NCI-H1436 (cell line): ENCODE results near the gene NKAIN1.
"Not testable (repeated sequence)": the region's sequence is repeated elsewhere in the genome, so short reads cannot be mapped to it uniquely, and the experiment has no call there.

Experiments
- DNase-seq: peaks from one replicate; lab custom pipeline; 2025; lab: John Stamatoyannopoulos, UW

The NKAIN1 gene

DNA sequence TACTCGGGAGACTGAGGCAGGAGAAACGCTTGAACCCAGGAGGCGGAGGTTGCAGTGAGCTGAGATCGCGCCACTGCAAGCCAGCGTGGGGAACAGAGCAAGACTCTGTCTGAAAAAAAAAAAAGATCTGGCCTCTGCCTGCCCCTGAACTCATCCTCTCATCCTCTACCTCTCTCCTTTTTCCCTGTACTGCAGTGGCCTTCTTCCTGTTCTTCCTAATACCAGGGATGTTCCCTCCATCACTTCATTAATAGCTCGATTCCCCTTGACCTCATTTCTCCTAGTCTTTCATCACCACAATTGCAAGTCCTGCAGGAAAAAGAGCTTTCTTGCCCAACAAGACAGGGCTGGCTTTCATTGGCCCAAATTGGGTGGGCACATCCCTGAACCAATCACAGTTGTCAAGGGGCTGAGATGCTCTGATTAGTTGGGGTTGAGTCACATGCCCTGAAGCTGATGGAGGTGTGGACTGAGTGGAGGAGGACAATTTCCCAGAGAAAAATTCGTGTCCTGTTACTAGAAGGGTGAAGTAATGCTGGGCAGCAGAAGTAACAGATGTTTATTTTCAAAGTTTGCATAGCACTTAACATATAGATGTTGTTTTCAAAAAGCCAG is 87.4 kb downstream of the NKAIN1 start:
- DNase-seq: peak; percentile 18

DNA sequence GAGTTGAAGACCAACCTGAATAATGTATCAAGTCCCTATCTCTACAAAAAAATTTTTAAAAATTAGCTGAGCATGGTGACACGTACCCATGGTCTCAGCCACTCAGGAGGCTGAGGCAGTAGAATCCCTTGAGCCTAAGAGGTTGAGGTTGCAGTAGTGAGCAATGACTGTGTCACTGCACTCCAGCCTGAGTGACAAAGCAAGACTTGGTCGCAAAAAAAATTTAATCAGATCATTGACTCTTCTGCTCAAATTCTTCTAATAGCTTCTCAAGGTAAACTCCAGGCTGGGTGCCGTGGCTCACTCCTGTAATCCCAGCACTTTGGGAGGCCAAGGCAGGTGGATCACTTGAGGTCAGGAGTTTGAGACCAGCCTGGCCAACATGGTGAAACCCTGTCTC is 88.3 kb downstream of the NKAIN1 start:
- DNase-seq: no peak

DNA sequence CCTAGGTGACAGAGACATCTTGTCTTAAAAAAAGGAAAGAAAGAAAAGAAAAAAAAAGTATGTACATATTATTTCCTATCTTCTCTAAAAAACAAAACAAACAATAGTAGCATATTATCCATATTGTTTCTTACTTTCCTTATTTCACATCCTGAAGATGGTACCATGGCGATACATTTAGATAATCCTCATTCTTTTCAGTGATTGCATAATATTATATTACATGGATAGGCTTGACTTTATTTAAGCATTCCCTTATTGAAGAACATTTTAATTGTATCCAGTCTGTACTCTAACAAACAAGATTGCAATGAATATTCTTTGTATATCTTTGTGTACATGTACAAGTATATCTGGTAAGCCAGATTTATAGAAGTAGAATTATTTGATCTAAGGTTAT is 91.3 kb downstream of the NKAIN1 start:
- DNase-seq: no peak

DNA sequence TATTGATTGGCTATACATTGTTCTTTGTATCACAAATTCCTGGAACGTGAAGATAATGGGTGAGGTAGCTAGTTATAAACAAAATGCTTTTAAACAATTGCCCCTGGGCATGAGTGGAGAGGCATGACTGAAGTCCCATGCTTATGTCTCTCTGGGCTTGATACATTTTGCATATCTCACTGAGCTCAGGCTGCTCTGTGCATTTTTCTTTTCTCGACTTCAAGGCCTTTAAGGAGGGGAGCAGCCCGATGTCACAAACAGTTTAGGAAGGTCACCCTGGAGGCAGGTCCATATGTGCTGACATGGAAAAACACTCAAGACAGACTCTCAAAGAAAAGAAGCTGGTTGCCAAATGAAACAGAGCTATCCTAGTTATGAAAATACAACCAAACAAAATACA is 94.0 kb downstream of the NKAIN1 start:
- no peak for DNase-seq

DNA sequence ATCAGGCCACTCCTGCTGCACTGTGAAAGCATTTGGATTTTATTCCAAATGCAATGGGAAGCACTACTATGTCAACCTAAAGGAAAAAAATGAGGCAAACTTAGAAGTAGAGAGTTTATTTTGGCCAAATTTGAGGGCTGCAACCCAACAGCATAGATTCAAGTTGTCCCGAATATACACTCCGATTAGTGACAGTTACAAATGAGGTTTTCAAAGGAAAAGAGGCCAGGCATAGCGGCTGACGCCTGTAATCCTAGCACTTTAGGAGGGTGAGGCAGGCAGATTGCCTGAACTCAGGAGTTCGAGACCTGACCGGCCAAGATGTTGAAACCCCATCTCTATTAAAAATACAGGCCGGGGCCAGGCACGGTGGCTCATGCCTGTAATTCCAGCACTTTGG is 95.2 kb downstream of the NKAIN1 start:
- no peak for DNase-seq

DNA sequence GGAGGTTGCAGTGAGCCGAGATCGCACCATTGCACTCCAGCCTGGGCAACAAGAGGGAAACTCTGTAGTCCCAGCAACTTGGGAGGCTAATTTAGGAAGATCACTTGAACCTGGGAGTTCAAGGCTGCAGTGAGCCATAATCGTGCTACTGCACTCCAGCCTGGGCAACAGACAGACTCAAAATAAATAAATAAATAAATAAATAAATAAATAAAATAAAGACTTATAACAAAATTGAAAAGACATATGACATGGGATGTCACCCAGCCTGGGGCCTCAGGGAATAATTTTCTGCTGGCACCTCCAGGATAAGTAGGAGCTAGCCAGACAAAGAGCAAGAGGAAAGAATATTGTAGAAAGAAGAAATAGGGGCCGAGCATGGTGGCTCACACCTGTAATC is 96.2 kb downstream of the NKAIN1 start:
- no peak for DNase-seq

DNA sequence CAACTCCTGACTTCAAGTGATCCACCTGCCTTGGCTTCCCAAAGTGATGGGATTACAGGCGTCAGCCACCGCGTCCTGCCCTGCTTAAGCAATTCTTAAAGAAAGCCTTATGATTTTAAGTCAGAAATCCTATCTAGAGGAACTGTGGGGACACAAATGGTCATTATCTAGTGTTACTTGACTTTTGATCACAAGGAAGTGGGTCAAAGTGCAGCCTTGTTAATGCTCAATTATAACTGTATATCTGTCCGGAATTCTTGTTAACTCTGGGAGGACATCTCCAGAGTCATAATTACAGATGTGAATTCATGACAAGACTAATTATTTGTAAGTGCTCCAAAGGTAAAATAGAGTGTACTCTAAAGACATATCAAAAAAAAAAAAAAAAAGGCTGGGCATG is 97.3 kb downstream of the NKAIN1 start:
- DNase-seq: no peak

DNA sequence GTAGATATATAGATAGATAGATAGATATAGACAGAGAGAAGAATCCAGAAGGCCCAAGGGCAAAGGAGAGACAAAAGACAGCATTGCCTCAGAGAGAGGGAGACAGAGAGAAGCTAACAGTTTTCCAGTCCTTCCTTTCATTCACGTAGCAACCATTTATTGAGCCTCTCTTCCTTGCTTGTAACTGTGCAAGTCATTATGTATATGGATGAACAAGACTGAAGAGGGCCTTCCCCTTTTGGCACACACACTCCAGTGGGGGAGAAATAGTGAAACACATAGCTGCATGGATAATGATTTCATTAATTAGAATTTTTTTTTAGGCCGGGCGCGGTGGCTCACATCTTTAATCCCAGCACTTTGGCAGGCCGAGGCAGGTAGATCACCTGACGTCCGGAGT is 99.4 kb downstream of the NKAIN1 start:
- DNase-seq: no peak

DNA sequence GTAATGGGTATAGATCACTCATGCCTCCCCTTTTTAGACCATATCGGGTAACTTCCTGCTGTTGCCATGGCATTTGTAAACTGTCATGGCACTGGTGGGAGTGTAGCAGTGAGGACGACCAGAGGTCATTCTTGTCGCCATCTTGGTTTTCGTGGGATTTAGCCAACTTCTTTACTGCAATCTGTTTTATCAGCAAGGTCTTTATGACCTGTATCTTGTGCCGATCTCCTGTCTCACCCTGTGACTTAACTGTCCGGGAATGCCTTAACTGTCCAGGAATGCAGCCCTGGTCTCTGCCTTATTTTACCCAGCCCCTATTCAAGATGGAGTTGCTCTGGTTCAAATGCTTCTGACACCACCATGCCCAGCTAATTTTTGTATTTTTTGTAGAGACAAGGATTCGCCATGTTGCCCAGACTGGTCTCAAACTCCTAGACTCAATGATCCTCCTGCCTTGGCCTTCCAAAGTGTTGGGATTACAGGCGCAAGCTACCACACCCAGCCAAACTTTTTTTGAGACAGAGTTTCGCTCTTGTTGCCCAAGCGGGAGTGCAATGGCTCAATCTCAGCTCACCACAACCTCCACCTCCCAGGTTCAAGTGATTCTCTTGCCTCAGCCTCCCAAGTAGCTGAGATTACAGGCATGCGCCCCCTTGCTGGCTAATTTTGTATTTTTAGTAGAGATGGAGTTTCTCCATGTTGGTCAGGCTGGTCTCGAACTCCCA is 100.7 kb downstream of the NKAIN1 start:
- DNase-seq: not testable (repeated sequence)

DNA sequence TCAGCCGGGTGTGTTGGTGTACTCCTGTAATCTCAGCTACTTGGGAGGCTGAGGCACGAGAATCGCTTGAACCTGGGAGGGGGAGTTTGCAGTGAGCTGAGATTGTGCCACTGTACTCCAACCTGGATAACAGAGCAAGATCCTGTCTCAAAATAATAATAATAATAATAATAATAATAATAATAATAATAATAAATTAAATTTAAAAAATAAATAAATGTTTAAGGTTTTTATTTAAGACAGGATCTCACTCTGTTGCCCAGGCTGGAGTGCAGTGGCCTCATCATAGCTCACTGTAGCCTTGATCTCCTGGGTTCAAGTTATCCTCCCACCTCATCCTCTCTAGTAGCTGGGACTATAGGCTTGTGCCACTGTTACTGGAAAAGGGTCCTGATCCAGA is 101.8 kb downstream of the NKAIN1 start:
- DNase-seq: not testable (repeated sequence)

DNA sequence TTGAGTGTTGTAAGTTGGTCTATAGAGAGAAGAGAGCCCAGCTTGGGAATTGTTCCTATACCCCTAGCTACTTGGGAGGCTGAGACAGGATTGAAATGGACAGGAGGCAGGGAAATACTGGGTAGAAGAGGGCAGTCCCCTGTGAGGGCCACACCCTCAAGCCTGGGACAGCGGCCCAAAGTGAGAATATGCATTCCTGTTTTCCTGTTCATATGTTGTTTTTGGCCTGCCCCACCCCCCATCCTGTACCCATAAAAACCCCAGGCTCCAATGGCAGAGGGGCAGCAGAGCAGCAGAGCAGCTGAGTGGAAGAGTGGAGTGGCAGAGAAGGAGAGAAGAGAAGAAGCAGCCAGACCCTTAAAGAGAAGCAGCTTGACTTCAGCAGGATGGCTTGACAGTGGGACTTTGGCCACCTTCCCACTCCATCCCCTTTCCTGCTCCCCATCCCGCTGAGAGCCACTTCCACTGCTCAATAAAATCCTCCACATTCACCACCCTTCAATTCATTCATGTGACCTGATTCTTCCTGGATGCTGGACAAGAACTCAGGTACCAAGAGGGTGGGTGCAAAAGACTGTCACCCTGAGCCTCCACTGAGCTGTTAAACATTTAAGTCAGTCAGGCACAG is 103.6 kb downstream of the NKAIN1 start:
- no peak for DNase-seq

DNA sequence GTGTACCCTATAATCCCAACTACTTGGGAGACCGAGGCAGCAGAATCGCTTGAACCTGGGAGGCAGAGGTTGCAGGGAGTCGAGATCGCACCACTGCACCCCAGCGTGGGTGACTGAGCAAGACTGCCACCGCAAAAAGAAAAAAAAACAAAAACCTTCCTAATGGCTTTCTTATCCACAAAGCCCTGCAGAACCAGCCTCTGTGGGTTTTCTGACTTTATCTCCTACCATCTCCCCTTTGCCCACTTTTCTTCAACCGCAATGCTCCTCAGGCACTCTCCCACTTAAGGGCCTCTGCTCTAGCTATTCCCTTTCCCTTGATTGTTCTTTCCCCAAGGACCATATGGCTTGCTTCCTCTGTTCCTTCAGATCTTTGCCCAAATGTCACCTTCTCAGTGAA is 106.3 kb downstream of the NKAIN1 start:
- DNase-seq: no peak
